A549 (cell line): Measurements from ENCODE around the gene TRIM28. TPM values are rescaled to one million over a fixed set of nuclear protein-coding genes. Genes with fewer than 3 reads are reported as not detected.

Experiments used
- ATAC-seq, 2 experiments: fragments of 200-7000 bp in 1 of 2; fragments of >200 bp in 1 of 2; cut with Nextera tagmentation in 1 of 2; cut with Tn5 transposase in 1 of 2; 3 replicates each; pipeline versions ENCODE4 v1.8.0 to v1.9.1; 2018 to 2020; ENCODE audit warnings: mild to moderate bottlenecking in 1 of 2, moderate library complexity in 1 of 2
- CTCF ChIA-PET: fragments of 300-600 bp; sonication (Branson Sonifier 250); formaldehyde crosslinking; extraction: SDS; loops from one replicate; lab custom pipeline; 2021; ENCODE audit warnings: antibody characterized with exemption, inconsistent platforms; lab: Yijun Ruan, JAX
- POLR2A ChIA-PET: fragments of 350-600 bp; formaldehyde crosslinking; extraction: SDS; loops from one replicate; lab custom pipeline; 2021; ENCODE audit warnings: antibody characterized with exemption, inconsistent platforms; lab: Yijun Ruan, JAX
- DNase-seq, 2 experiments: peaks; one replicate each; pipeline versions ENCODE4 v3.0.0 to v3.0.0-alpha.2; 2011 to 2016; ENCODE audit warnings: low read depth in 1 of 2, low spot score in 1 of 2
- FAIRE-seq: peaks from 2 replicates; lab custom pipeline; 2011; peaks lifted over from hg19 to GRCh38; lab: Jason Lieb, UNC
- H3K27ac ChIP-seq, 2 experiments: fragments of >200 bp; sonication (Bioruptor Twin); formaldehyde crosslinking; 3 replicates each; pipeline ENCODE4 v1.5.1; 2016 to 2017
- H3K4me1 ChIP-seq: fragments of >200 bp; sonication (Bioruptor Twin); formaldehyde crosslinking; 3 replicates; pipeline ENCODE4 v1.6.1; 2016
- H3K4me2 ChIP-seq: fragments of >200 bp; sonication (Bioruptor Twin); formaldehyde crosslinking; 3 replicates; pipeline ENCODE4 v1.6.1; 2016
- H3K4me3 ChIP-seq: fragments of >200 bp; sonication (Bioruptor Twin); formaldehyde crosslinking; 3 replicates; pipeline ENCODE4 v1.5.1; 2016
- H3K9me3 ChIP-seq: fragments of >200 bp; sonication (Bioruptor Twin); formaldehyde crosslinking; 3 replicates; pipeline ENCODE4 v1.6.1; 2016
- CBX2 ChIP-seq: fragments of 200-600 bp; sonication (generic); IDR thresholded peaks from 2 replicates; pipeline ENCODE4 v1.6.1; 2016; ENCODE audit warnings: low read depth, mild to moderate bottlenecking, borderline replicate concordance
- CBX8 ChIP-seq: fragments of 200-600 bp; sonication (generic); IDR thresholded peaks from 2 replicates; pipeline ENCODE4 v1.6.1; 2016
- CHD2 ChIP-seq: fragments of 150-350 bp; IDR thresholded peaks from 2 replicates; pipeline ENCODE4 v1.6.1; 2014; ENCODE audit warnings: low read length; ENCODE audit not compliant: partially characterized antibody
- CHD4 ChIP-seq: fragments of 200-600 bp; sonication (generic); IDR thresholded peaks from 2 replicates; pipeline ENCODE4 v1.6.1; 2016; ENCODE audit warnings: antibody characterized with exemption, mild to moderate bottlenecking, borderline replicate concordance
- EHF ChIP-seq: fragments of 250-450 bp; sonication (Bioruptor Pico); IDR thresholded peaks from 2 replicates; pipeline ENCODE4 v1.5.0; 2020; ENCODE audit warnings: mild to moderate bottlenecking
- EHMT2 ChIP-seq: fragments of 200-600 bp; sonication (generic); IDR thresholded peaks from 2 replicates; pipeline ENCODE4 v1.6.1; 2016; ENCODE audit warnings: antibody characterized with exemption, low read depth, mild to moderate bottlenecking, moderate library complexity
- ESRRA ChIP-seq: fragments of 150-350 bp; IDR thresholded peaks from 2 replicates; pipeline ENCODE4 v1.6.1; 2014; ENCODE audit warnings: mild to moderate bottlenecking, low read length, borderline replicate concordance
- FOSB ChIP-seq: fragments of 250-450 bp; sonication (Bioruptor Pico); IDR thresholded peaks from 2 replicates; pipeline ENCODE4 v1.5.0; 2020; ENCODE audit warnings: mild to moderate bottlenecking, moderate library complexity
- FOSL2 ChIP-seq, 2 experiments: fragments of 450-650 bp in 1 of 2; fragments of >200 bp in 1 of 2; sonication (Bioruptor Twin) in 1 of 2; formaldehyde crosslinking; IDR thresholded peaks; 2 replicates each; pipeline versions ENCODE4 v1.5.0 to v1.6.1; 2016 to 2020; ENCODE audit warnings: mild to moderate bottlenecking in 1 of 2, moderate library complexity in 1 of 2
- HEYL ChIP-seq: fragments of 250-450 bp; sonication (Bioruptor Pico); IDR thresholded peaks from 2 replicates; pipeline ENCODE4 v1.8.0; 2021; ENCODE audit warnings: mild to moderate bottlenecking, moderate library complexity
- HOXA7 ChIP-seq: fragments of 250-450 bp; sonication (Bioruptor Pico); IDR thresholded peaks from 2 replicates; pipeline ENCODE4 v1.5.0; 2020; ENCODE audit warnings: mild to moderate bottlenecking, moderate library complexity
- JUNB ChIP-seq: fragments of >200 bp; sonication (Bioruptor Twin); formaldehyde crosslinking; IDR thresholded peaks from 2 replicates; pipeline ENCODE4 v1.6.1; 2016
- MAFK ChIP-seq: fragments of 450-650 bp; IDR thresholded peaks from 2 replicates; pipeline ENCODE4 v1.6.1; 2014; ENCODE audit not compliant: partially characterized antibody
- NFE2L2 ChIP-seq: fragments of 150-350 bp; conservative IDR thresholded peaks from 2 replicates; pipeline ENCODE4 v1.6.1; 2014; ENCODE audit warnings: low read length
- PHF8 ChIP-seq: fragments of 200-600 bp; sonication (generic); IDR thresholded peaks from 2 replicates; pipeline ENCODE4 v1.6.1; 2016; ENCODE audit warnings: low read depth, mild to moderate bottlenecking, antibody characterized with exemption, moderate library complexity, borderline replicate concordance
- POLR2A ChIP-seq: IDR thresholded peaks from 2 replicates; pipeline ENCODE4 v1.6.1; 2012; ENCODE audit warnings: mild to moderate bottlenecking, low read length
- POLR2AphosphoS2 ChIP-seq: conservative IDR thresholded peaks from 2 replicates; pipeline ENCODE4 v1.6.1; 2012; ENCODE audit warnings: low read length, improper control_type of control experiment, inconsistent platforms
- RCOR1 ChIP-seq: fragments of 150-350 bp; IDR thresholded peaks from 2 replicates; pipeline ENCODE4 v1.6.1; 2014; ENCODE audit warnings: antibody characterized with exemption, low read length, low read depth
- RFX5 ChIP-seq: fragments of 450-650 bp; IDR thresholded peaks from 2 replicates; pipeline ENCODE4 v1.7.1; 2014; ENCODE audit warnings: antibody characterized with exemption, mild to moderate bottlenecking, moderate library complexity
- RNF2 ChIP-seq: fragments of 200-600 bp; sonication (generic); IDR thresholded peaks from 2 replicates; pipeline ENCODE4 v1.6.1; 2016; ENCODE audit warnings: low read depth, mild to moderate bottlenecking, antibody characterized with exemption, moderate library complexity, borderline replicate concordance
- SMC3 ChIP-seq: fragments of >200 bp; sonication (Bioruptor Twin); formaldehyde crosslinking; IDR thresholded peaks from 3 replicates; pipeline ENCODE4 v1.6.1; 2018; ENCODE audit warnings: inconsistent platforms
- SREBF2 ChIP-seq: fragments of 450-650 bp; IDR thresholded peaks from 2 replicates; pipeline ENCODE4 v1.6.1; 2014; ENCODE audit warnings: mild to moderate bottlenecking, moderate library complexity
- TP53 ChIP-seq: fragments of 250-450 bp; sonication (Bioruptor Pico); IDR thresholded peaks from 2 replicates; pipeline ENCODE4 v1.5.0; 2021; ENCODE audit warnings: mild to moderate bottlenecking, moderate library complexity
- ZC3H11A ChIP-seq: fragments of 450-650 bp; IDR thresholded peaks from 2 replicates; pipeline ENCODE4 v1.6.1; 2014; ENCODE audit warnings: antibody characterized with exemption, mild to moderate bottlenecking
- ZFP36 ChIP-seq: fragments of 450-650 bp; IDR thresholded peaks from 2 replicates; pipeline ENCODE4 v1.6.1; 2014; ENCODE audit warnings: borderline replicate concordance; ENCODE audit not compliant: partially characterized antibody
- ZNF302 ChIP-seq: fragments of 250-450 bp; sonication (Bioruptor Pico); IDR thresholded peaks from 2 replicates; pipeline ENCODE4 v1.9.0; 2021; ENCODE audit warnings: inconsistent platforms, mild to moderate bottlenecking, moderate library complexity
- ZSCAN20 ChIP-seq: fragments of 250-450 bp; sonication (Bioruptor Pico); IDR thresholded peaks from 2 replicates; pipeline ENCODE4 v1.8.0; 2022; ENCODE audit warnings: mild to moderate bottlenecking, moderate library complexity
- WGBS: methylation state at CpG from one replicate; pipeline ENCODE4 v1.1.6; 2017; ENCODE audit errors: missing lambda C conversion rate; 5-methylcytosine and 5-hydroxymethylcytosine counted together
- polyA minus RNA-seq: library from RNA; depleted of rRNA, polyadenylated mRNA; stranded (reverse); fragments of >200 nt; gene quantifications from 2 replicates; pipeline ENCODE4 v1.2.3, GENCODE V29; 2011; rRNA and poly(A)+ RNA removed
- polyA plus RNA-seq, 4 experiments: library from polyadenylated mRNA; depleted of rRNA in 3 of 4; stranded (reverse); fragments of >200 nt; fragmentation: RNase III in 1 of 4; extraction: RNeasy Plus Mini Kit Qiagen cat#74134 plus additional on column Dnase treatment in 1 of 4; gene quantifications; 2 replicates in 3 of 4; 3 replicates in 1 of 4; pipeline ENCODE4 v1.2.3, GENCODE V29; 2011 to 2017
- TF ChIP-seq, protein P1 (sequence below): IDR thresholded peaks from 2 replicates; pipeline ENCODE4 v1.6.1; 2012; ENCODE audit warnings: low read depth, borderline replicate concordance
- TF ChIP-seq, protein P2 (sequence below): fragments of 200-600 bp; sonication (generic); IDR thresholded peaks from 2 replicates; pipeline ENCODE4 v1.6.1; 2016; ENCODE audit warnings: antibody characterized with exemption, mild to moderate bottlenecking, moderate library complexity
- TF ChIP-seq, protein P3 (sequence below): IDR thresholded peaks from 2 replicates; pipeline ENCODE4 v1.6.1; 2012
- TF ChIP-seq, protein P4 (sequence below): fragments of >200 bp; sonication (Bioruptor Twin); formaldehyde crosslinking; IDR thresholded peaks from 3 replicates; pipeline ENCODE4 v1.6.1; 2016
- TF ChIP-seq, protein P5 (sequence below): fragments of 450-650 bp; IDR thresholded peaks from 2 replicates; pipeline ENCODE4 v1.6.1; 2014; ENCODE audit warnings: antibody characterized with exemption
- TF ChIP-seq, protein P6 (sequence below): fragments of 250-450 bp; sonication (Bioruptor Pico); IDR thresholded peaks from 2 replicates; pipeline ENCODE4 v1.5.0; 2020; ENCODE audit warnings: low read depth, mild to moderate bottlenecking, moderate library complexity

Gene TRIM28
- polyA plus RNA-seq (2011; rRNA removed) (576 and 735 TPM in 2 replicates), polyA plus RNA-seq (2017; fragmentation: RNase III; extraction: RNeasy Plus Mini Kit Qiagen cat#74134 plus additional on column Dnase treatment) (656 to 743 TPM (median 666 TPM) in 3 replicates), polyA minus RNA-seq (1,927 and 2,378 TPM in 2 replicates)
- polyA plus RNA-seq (2012; cell fraction: cytosol; rRNA removed) = 1,530 and 1,851 TPM in 2 replicates
- 2,680 and 4,180 TPM in 2 replicates for polyA plus RNA-seq (2012; cell fraction: nucleus; rRNA removed)

DNA sequence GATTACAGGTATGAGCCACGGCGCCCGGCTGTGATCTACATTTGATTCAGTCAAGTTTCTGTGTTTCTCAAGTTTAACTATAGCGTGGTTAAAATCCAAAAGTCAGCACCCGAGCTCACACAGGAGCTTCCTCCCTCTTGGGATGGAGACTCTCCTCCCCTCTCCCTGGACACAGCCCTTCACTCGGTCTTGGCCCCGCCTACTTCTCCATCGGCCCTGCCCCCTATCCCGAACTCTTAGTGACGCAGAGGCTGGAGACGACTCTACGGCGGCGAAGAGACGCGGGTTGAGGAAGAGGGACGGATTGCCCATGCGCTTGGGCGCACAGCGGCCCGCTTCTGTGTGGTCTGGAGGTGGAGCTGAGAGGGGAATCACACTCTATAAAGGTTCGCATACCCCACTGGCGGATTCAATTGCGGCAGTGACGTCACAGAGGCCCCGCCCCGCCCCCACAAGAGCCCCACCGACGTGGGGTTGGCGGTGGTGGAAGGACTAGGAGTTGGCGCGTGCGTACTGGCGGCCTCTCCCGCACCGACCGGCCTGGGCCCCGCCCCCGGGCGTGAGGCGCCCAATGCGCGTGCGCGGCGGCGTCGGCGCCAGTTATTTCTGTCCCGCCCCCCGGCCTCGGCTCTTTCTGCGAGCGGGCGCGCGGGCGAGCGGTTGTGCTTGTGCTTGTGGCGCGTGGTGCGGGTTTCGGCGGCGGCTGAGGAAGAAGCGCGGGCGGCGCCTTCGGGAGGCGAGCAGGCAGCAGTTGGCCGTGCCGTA, at the start of gene TRIM28:
Gene TRIM28 (plus strand): TSS at position 239 of the 765 bp plus-strand sequence. CDS start 694 bp downstream, outside the sequence.
- POLR2A ChIA-PET = interaction anchor here (0.7 to 4.1 kb wide), 26 partner anchors 9 to 725 kb away, joined by 3 to 184 read pairs (median 5); partner anchors contain the start of genes CHMP2A, MZF1, RNF225 and SLC27A5
- FAIRE-seq = peak; percentile 49
- Histone ChIP-seq H3K4me2 (peak within 1 kb of the TSS; percentile 95), H3K27ac (peak within 1 kb of the TSS; percentile 87 to 95), H3K4me3 (peak within 1 kb of the TSS; percentile 97), H3K9me3 (no peaks in the 10 kb centered on the region), H3K4me1 (peaks cover 23% of the 10 kb centered on the region)
- DNase-seq = peak; percentile 100
- peak; percentile 93 to 97 for ATAC-seq
- 1% methylated on average over 25 of the region's 73 CpGs for WGBS
- CTCF ChIA-PET = interaction anchor here (0.7 to 13.8 kb wide), 3 partner anchors 11 to 69 kb away, joined by 3 to 222 read pairs (median 6); partner anchors contain the start of genes CHMP2A and ZBTB45
- no peak for TF ChIP-seq HEYL (CRISPR knock-in tag)
- TF ChIP-seq ESRRA = no peak
- TF ChIP-seq RCOR1 = no peak
- TF ChIP-seq RNF2 = no peak
- no peak for TF ChIP-seq ZFP36
- TF ChIP-seq PHF8 = peak; percentile 90
- no peak for TF ChIP-seq CBX8
- TF ChIP-seq SREBF2 = no peak
- TF ChIP-seq ZNF302 (CRISPR knock-in tag) = no peak
- TF ChIP-seq FOSB (CRISPR knock-in tag) = no peak
- TF ChIP-seq NFE2L2 = no peak
- no peak for TF ChIP-seq EHMT2
- TF ChIP-seq, protein P1, sequence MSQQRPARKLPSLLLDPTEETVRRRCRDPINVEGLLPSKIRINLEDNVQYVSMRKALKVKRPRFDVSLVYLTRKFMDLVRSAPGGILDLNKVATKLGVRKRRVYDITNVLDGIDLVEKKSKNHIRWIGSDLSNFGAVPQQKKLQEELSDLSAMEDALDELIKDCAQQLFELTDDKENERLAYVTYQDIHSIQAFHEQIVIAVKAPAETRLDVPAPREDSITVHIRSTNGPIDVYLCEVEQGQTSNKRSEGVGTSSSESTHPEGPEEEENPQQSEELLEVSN = peak; percentile 75; the same call in 1 of the 2 replicates
- TF ChIP-seq, protein P2, sequence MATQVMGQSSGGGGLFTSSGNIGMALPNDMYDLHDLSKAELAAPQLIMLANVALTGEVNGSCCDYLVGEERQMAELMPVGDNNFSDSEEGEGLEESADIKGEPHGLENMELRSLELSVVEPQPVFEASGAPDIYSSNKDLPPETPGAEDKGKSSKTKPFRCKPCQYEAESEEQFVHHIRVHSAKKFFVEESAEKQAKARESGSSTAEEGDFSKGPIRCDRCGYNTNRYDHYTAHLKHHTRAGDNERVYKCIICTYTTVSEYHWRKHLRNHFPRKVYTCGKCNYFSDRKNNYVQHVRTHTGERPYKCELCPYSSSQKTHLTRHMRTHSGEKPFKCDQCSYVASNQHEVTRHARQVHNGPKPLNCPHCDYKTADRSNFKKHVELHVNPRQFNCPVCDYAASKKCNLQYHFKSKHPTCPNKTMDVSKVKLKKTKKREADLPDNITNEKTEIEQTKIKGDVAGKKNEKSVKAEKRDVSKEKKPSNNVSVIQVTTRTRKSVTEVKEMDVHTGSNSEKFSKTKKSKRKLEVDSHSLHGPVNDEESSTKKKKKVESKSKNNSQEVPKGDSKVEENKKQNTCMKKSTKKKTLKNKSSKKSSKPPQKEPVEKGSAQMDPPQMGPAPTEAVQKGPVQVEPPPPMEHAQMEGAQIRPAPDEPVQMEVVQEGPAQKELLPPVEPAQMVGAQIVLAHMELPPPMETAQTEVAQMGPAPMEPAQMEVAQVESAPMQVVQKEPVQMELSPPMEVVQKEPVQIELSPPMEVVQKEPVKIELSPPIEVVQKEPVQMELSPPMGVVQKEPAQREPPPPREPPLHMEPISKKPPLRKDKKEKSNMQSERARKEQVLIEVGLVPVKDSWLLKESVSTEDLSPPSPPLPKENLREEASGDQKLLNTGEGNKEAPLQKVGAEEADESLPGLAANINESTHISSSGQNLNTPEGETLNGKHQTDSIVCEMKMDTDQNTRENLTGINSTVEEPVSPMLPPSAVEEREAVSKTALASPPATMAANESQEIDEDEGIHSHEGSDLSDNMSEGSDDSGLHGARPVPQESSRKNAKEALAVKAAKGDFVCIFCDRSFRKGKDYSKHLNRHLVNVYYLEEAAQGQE = no peak
- TF ChIP-seq CHD2 = no peak
- TF ChIP-seq ZSCAN20 (CRISPR knock-in tag) = no peak
- TF ChIP-seq ZC3H11A = no peak
- TF ChIP-seq, protein P3, sequence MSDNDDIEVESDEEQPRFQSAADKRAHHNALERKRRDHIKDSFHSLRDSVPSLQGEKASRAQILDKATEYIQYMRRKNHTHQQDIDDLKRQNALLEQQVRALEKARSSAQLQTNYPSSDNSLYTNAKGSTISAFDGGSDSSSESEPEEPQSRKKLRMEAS = peak; percentile 68; the same call in 1 of the 2 replicates
- no peak for TF ChIP-seq CBX2
- TF ChIP-seq FOSL2 (IDR thresholded peaks at IDR 0.05) = no peak
- TF ChIP-seq FOSL2 (CRISPR knock-in tag; IDR thresholded peaks at IDR 0.05) = no peak
- peak; percentile 98 for TF ChIP-seq POLR2A
- TF ChIP-seq EHF (CRISPR knock-in tag) = no peak
- TF ChIP-seq, protein P4, sequence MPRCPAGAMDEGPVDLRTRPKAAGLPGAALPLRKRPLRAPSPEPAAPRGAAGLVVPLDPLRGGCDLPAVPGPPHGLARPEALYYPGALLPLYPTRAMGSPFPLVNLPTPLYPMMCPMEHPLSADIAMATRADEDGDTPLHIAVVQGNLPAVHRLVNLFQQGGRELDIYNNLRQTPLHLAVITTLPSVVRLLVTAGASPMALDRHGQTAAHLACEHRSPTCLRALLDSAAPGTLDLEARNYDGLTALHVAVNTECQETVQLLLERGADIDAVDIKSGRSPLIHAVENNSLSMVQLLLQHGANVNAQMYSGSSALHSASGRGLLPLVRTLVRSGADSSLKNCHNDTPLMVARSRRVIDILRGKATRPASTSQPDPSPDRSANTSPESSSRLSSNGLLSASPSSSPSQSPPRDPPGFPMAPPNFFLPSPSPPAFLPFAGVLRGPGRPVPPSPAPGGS = peak; percentile 99
- 0 out of 3 replicates have a peak, but pooled peaks have one; percentile 6 for TF ChIP-seq SMC3
- TF ChIP-seq POLR2AphosphoS2 = no peak
- TF ChIP-seq CHD4 = 0 out of 2 replicates have a peak, but pooled peaks have one; percentile 14
- TF ChIP-seq RFX5 = peak; percentile 21; the same call in 1 of the 2 replicates
- no peak for TF ChIP-seq TP53
- no peak for TF ChIP-seq JUNB
- no peak for TF ChIP-seq MAFK
- TF ChIP-seq, protein P5, sequence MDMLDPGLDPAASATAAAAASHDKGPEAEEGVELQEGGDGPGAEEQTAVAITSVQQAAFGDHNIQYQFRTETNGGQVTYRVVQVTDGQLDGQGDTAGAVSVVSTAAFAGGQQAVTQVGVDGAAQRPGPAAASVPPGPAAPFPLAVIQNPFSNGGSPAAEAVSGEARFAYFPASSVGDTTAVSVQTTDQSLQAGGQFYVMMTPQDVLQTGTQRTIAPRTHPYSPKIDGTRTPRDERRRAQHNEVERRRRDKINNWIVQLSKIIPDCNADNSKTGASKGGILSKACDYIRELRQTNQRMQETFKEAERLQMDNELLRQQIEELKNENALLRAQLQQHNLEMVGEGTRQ = no peak
- no peak for TF ChIP-seq HOXA7 (CRISPR knock-in tag)
- TF ChIP-seq, protein P6, sequence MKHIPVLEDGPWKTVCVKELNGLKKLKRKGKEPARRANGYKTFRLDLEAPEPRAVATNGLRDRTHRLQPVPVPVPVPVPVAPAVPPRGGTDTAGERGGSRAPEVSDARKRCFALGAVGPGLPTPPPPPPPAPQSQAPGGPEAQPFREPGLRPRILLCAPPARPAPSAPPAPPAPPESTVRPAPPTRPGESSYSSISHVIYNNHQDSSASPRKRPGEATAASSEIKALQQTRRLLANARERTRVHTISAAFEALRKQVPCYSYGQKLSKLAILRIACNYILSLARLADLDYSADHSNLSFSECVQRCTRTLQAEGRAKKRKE (CRISPR knock-in tag) = no peak
